Fibroblast of pulmonary artery (primary cell): Measurements from ENCODE around the gene FCER2.

ENCODE experiments used
- DNase-seq: peaks from one replicate; pipeline ENCODE4 v3.0.0-alpha.2; 2010; ENCODE audit warnings: low read depth
- H3K4me3 ChIP-seq: replicated peaks from 2 replicates; pipeline ENCODE4 v1.5.1; 2011; ENCODE audit warnings: low read depth, mild to moderate bottlenecking, control low read depth, low read length, moderate library complexity
- CTCF ChIP-seq: IDR thresholded peaks from 2 replicates; pipeline ENCODE4 v1.5.1; 2011; ENCODE audit warnings: mild to moderate bottlenecking, control low read depth, low read length, inconsistent platforms; ENCODE audit errors: missing control alignments

The FCER2 gene

DNA sequence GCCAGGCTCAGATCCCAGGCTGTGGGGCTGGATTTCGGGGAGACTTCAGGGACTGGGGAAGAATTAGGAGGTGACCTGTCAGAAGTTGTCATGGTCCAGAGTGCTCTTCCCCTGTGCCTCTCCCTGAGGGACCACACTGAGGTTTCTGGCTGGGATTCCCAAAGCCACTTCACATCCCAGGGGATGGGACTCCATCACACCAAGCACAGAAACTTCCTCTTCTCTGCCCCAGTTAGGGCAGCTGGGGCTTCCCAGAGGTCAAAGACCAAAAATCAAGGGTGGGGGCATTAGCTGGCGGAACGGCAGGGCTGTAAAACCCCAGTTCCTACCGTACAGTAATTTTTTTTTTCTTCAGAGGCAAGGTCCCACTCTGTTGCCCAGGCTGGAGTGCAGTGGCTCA, 7.4 kb downstream of the FCER2 start:
- H3K4me3 ChIP-seq = no peak overlapping the region
- TF ChIP-seq CTCF = no peak
- DNase-seq = no peak

- no peak for DNase-seq
- no peak overlapping the region for H3K4me3 ChIP-seq
- TF ChIP-seq CTCF = no peak
Observed at GRCh38 chr19:7692417-7693088, 9.4 kb downstream of the FCER2 start.

- no peak for TF ChIP-seq CTCF
- no peak overlapping the region for H3K4me3 ChIP-seq
- DNase-seq = no peak
Observed at GRCh38 chr19:7691497-7691896, 10.4 kb downstream of the FCER2 start.

GRCh38 chr19:7690779-7691258, 11.1 kb downstream of the FCER2 start:
- DNase-seq = no peak
- no peak for TF ChIP-seq CTCF

GRCh38 chr19:7689165-7689564, 12.8 kb downstream of the FCER2 start:
- no peak for TF ChIP-seq CTCF
- DNase-seq = no peak
- H3K4me3 ChIP-seq = no peak overlapping the region

More at GRCh38 chr19:7690779-7691258, 11.1 kb downstream of the FCER2 start:
- no peak overlapping the region for H3K4me3 ChIP-seq

DNA sequence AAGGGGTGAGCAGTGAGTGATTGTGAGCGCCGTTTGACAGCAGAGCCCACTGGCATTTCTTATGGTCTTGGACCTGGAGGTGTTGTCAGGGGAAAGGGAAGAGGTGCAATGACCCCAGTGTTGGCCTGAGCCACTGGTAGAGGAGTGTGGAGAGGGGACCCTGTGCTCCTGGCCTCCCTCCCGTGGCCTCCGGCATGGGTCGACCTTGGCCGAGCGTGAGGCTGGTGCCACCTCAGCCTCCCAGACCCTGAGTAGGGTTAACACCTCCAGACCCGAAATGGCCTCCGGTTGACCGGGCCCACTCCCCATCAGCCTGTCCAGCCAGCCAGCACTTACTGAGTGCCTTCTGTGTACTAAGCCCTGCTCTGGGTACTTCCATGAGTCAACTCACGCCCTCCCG, 14.8 kb downstream of the FCER2 start:
- no peak for DNase-seq
- no peak overlapping the region for H3K4me3 ChIP-seq
- no peak for TF ChIP-seq CTCF
